ENCODE data around the gene ASB14.

Gene ASB14

DNA sequence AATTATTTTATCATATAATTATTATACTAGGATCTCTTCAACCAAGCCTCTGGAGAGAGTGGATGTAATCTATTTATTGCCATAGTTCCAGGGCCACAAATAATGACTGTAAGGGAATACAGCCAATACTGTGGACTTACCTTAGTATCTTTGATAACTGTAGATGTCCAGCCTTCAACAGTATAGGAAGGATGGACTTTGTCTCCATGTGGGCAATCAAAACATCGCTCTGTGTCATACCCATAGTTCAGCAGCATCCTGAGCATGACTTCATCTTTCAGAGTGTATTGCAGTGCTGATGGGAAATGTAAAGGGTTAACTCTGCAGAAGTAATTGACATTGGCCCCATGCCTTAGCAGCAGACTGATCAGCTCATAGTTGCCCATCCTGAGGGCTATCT lies 14.2 kb downstream of the ASB14 start:
- TF ChIP-seq, protein P1, sequence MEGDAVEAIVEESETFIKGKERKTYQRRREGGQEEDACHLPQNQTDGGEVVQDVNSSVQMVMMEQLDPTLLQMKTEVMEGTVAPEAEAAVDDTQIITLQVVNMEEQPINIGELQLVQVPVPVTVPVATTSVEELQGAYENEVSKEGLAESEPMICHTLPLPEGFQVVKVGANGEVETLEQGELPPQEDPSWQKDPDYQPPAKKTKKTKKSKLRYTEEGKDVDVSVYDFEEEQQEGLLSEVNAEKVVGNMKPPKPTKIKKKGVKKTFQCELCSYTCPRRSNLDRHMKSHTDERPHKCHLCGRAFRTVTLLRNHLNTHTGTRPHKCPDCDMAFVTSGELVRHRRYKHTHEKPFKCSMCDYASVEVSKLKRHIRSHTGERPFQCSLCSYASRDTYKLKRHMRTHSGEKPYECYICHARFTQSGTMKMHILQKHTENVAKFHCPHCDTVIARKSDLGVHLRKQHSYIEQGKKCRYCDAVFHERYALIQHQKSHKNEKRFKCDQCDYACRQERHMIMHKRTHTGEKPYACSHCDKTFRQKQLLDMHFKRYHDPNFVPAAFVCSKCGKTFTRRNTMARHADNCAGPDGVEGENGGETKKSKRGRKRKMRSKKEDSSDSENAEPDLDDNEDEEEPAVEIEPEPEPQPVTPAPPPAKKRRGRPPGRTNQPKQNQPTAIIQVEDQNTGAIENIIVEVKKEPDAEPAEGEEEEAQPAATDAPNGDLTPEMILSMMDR (IDR thresholded peaks at IDR 0.05; ENCODE audit: control insufficient read depth, extremely low read depth, insufficient read depth) = no peak
- no peak for DNase-seq (ENCODE audit: low read depth)
- no peak overlapping the region for H3K4me3 ChIP-seq (ENCODE audit: low read depth, low read length)

DNA sequence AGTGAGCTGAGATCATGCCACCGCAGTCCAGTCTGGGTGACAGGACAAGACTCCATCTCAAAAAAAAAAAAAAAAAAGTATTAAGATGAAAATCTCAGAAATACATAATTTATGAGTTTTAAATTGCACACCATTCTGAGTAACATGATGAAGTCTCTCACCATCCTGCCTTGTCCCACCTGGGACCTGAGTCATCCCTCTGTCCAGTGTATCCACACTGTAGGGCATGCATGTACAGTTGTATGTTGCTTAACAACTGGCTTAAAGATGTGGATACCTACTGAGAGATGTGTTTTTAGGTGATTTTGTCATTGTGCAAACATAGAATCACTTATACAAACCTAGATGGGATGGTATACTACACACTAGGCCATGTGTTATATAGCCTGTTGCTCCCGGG lies 17.1 kb downstream of the ASB14 start:
- TF ChIP-seq, protein P1 (IDR thresholded peaks at IDR 0.05; ENCODE audit: control insufficient read depth, extremely low read depth, insufficient read depth) = no peak
- no peak overlapping the region for H3K4me3 ChIP-seq (ENCODE audit: low read depth, low read length)
- DNase-seq (ENCODE audit: low read depth) = no peak

DNA sequence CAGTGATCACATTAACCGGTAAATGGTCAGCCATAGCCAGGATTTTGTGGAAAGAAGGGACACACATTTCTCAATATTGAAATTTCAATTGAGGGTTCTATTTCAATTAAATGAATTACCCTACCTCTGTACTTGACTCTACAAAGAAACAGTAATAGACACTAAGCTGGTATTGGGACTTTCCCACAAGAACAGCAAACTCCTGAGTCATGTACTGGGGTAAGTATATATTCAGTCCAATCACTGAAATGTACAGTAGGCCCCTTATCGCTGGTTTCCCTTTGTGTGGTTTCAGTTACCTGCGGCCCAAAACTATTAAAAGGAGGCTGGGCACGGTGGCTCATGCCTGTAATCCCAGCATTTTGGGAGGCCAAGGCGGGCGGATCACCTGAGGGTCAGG lies 17.6 kb downstream of the ASB14 start:
- no peak overlapping the region for H3K4me3 ChIP-seq (ENCODE audit: low read depth, low read length)
- TF ChIP-seq, protein P1 (IDR thresholded peaks at IDR 0.05; ENCODE audit: control insufficient read depth, extremely low read depth, insufficient read depth) = no peak
- no peak for DNase-seq (ENCODE audit: low read depth)

DNA sequence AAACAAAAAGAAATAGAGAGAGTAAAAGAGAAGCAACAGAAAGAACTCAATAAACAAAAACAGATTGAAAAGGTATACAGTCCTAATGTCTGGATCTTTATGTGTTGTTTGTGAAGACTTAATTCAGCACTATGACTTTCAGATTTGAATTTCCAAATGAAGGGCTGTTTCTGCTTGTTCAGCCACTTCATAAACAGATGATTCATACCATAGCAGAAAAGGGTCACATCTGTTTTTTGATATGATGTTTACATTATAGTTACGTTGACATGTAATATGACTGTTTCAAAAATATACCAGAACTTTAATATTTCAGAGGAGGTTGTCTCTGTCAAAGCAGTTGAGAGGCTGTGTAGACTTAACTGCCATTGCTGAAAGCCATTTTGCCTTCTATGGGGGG lies 24.1 kb downstream of the ASB14 start:
- no peak for DNase-seq (ENCODE audit: low read depth)
- TF ChIP-seq, protein P1 (IDR thresholded peaks at IDR 0.05; ENCODE audit: control insufficient read depth, extremely low read depth, insufficient read depth) = no peak
- no peak overlapping the region for H3K4me3 ChIP-seq (ENCODE audit: low read depth, low read length)

DNA sequence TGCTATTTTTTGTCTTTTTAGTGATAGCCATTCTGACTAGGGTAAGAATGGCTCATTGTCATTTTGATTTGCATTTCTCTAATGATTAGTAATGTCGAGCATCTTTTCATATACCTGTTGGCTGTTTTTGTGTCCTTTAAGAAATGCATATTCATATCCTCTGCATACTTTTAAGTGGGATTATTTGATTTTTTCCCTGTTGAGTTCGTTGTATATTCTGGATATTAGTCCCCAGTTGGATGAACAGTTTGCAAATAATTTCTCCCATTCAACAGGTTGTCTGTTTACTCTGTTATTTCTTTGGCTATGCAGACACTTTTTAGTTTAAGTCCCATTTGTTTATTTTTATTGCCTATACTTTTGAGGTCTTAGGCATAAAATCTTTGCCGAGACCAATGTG lies 30.6 kb downstream of the ASB14 start:
- no peak overlapping the region for H3K4me3 ChIP-seq (ENCODE audit: low read depth, low read length)
- TF ChIP-seq, protein P1 (IDR thresholded peaks at IDR 0.05; ENCODE audit: control insufficient read depth, extremely low read depth, insufficient read depth) = no peak
- no peak for DNase-seq (ENCODE audit: low read depth)

DNA sequence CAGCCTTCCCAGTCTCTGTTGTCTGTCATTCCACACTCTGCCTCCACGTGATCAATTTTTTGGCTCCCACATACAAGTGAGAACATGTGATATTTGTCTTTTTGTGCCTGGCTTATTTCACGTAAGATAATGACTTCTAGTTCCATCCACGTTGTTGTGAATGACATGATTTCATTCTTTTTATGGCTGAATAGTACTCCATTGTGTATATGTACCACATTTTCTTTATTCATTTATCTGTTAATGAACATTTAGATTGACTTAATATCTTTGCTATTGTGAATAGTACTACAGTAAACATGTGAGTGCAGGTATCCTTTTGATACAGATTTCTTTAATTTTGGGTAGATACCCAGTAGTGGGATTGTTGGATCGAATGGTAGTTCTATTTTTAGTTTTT lies 31.4 kb downstream of the ASB14 start:
- H3K4me3 ChIP-seq (ENCODE audit: low read depth, low read length) = no peak overlapping the region
- DNase-seq (ENCODE audit: low read depth) = no peak
- TF ChIP-seq, protein P1 (IDR thresholded peaks at IDR 0.05; ENCODE audit: control insufficient read depth, extremely low read depth, insufficient read depth) = no peak

DNA sequence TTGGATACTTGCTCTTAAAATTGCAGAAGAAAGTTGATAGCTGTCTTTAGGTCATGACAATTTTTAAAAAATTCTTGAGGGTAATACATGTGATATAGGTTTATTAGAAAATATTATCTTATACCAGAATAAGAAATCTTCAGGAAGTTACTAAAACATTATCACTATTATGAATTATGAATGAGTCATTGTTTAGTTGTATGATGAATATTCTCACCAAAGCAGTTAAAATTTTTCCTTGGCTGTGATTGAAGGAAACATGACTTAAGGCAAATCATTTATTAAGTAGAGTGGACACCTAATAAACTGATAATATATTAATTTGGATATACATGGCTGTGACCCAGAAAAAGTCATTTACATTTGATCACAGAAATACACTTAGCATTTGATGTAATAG lies 34.8 kb downstream of the ASB14 start:
- no peak for DNase-seq (ENCODE audit: low read depth)
- H3K4me3 ChIP-seq (ENCODE audit: low read depth, low read length) = no peak overlapping the region
- TF ChIP-seq, protein P1 (IDR thresholded peaks at IDR 0.05; ENCODE audit: control insufficient read depth, extremely low read depth, insufficient read depth) = no peak
